Measurements from ENCODE around the gene TAL2.

The TAL2 gene

DNA sequence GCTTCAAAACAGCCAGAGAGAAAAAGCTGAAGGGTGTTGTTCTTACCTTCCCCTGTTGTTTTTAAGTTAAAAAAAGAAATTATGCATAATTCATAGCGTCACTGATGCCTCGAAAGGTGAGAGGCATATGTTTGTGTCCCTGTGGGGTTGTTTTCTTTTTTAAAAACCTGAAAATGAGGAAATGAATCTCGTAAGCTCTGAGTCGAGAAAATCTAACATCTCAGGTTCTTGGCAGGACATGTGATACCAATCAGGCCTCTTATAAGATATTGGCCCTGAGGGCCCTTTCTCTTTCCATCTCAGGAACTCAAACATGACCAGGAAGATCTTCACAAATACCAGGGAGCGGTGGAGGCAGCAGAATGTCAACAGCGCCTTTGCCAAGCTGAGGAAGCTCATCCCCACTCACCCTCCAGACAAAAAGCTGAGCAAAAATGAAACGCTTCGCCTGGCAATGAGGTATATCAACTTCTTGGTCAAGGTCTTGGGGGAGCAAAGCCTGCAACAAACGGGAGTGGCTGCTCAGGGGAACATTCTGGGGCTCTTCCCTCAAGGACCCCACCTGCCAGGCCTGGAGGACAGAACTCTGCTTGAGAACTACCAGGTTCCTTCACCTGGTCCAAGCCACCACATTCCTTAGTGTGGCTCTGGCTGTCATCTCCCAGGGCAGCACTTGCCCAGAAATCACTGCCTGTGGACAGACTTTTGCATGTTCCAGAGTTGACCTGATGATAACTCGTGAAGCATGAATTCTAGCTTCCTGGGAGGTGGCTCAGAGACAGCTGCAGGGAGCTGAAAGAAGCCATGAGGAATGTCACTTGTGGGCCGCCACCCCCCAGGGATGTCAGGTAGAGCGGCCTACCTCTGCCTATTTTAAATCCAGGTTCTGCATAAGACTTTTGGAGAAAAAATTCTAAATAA, at the start of gene TAL2:
TAL2 (plus strand) TSS at position 274 of the 921 bp plus-strand sequence; CDS start at position 314, 40 bp downstream.
- DNase-seq (ENCODE audit: low read depth): no peak

DNA sequence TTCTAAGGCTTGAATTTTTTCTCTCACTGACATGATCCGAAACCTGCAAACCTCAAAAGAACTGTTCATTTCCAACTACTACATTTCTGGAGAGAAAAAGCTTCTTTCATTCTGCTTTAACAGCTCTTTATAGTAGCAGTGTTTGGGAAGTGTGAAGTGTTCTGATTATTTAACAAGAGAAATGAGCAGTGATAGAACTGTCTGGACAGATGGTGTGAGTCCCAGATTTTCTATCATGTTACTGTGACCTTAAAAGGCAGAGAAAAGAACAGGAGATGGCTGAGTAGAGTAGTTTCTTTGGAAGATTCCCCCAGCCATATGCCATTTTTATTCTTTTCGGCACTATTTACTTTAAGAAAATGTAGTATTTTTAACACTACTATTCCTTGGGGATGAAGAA, 41.3 kb upstream of the TAL2 start:
- DNase-seq (ENCODE audit: low read depth): no peak

DNA sequence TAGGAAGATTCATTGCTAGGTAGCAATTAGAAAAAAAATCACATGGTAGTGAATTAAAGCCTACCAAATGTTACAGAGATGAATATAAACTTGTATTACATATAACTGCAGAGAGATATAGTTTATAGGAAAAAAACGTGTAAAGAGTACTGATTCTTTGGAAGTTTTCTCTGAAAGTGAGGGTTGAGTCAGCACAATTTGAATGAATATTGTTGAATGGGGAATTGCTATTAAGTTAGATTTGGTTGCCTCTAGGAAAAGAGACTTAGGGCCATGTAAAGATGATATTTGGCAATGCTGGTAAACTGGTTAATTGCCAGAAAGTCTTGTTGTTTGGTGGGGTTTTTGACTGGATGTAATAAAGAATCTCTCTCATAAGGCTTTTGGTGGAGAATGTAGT, 37.2 kb upstream of the TAL2 start:
- no peak for DNase-seq (ENCODE audit: low read depth)

DNA sequence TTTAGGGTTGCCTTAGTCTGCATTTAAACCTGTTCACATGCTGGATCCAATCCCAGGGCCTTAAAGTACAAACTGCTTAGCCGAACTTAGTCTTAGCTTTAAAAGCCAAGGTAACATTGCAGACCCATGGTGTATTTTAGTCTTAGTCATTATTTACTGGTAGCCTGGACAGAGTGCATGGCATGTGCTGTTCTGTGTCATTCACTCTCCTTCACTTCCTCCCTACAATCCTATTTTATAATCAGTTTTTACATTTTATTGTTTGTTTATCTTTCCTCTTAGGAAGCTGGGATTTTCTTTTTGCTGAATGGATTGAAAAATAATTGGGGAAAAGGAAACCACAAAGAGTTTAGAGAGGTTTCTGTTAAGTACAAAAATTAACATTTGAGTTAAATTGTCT, 29.4 kb upstream of the TAL2 start:
- no peak for DNase-seq (ENCODE audit: low read depth)

DNA sequence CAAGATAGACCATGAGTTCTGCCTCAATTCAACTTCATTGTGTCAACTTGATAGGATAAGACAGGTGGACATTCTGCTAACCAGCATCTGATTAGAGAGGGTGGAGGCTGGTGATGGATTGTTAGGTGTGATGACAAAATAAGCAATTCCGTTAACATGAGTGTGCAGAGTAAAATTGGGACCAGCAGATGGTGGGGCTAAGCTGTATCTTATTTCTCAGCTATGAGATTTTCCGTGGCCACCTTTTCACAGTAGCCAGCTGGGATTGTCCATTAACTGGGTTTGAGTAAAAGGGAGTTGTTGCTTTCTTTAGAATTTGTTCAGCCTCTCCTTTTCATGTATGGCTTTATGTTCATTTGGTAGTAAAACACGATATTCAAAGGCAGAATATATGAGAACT, 28.8 kb upstream of the TAL2 start:
- no peak for DNase-seq (ENCODE audit: low read depth)

DNA sequence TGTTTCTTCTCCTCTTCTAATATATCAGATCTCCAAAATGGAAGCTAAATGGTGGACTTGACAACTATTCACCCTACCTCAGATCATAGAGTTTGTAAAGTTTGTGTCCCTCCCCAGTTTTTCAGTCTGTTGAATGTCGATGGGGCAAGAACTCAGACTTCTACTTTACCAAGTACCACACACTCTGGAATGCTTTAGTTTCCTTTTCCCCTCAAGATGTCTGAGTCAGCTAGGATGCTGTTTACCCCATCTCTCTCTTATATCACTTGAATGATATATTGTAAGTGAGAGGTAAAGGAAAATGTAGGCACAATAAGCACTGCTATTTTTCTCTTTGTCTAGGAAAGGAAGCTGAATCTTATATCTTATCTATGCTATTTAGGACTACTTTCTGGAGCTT, 25.9 kb upstream of the TAL2 start:
- no peak for DNase-seq (ENCODE audit: low read depth)

DNA sequence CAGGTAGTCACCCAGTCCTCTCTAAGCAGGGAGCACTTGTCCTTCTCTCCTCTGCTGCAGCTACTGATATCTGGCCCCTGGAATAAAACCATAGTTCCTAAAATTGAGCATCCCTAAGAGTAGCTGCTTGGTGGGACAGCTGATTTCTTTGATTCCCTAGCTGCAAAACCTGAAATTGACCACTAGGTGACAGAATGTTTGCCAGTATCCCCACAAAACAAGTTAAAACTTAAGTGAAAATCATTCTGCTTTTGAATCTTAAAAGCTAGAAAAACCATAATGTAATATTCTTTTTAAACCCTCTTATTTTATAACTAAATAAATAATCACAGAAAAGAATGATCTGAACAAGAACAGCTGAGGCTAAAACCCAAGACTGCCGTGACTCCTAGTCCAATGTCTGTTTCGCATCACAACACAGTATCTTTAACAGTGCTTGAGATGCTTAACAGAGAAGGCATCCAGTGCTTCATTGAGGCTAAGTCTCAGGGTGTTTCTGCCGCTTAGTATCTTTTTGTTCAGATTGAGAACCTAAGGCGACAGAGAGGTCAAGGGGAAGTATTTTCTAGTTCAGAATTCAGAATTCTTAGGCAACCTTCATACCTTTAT, 24.4 kb upstream of the TAL2 start:
- no peak for DNase-seq (ENCODE audit: low read depth)

DNA sequence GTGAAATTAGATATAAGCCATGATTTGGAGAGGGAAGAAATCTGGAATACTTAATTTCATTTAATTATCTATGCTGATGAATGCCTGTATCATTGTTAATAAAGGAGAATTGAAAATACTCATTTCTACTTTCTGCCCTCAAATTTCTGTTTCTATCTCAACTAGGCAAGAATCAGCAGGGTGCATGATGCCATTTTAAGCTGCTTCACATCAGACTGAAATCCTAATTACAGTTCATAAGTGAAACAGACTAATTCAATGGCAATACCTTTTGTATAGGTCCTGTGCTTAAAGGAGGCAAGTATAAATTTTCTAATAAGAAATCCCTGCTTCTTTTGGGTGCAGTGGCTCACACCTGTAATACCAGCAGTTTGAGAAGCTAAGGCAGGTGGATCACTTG, 22.3 kb upstream of the TAL2 start:
- no peak for DNase-seq (ENCODE audit: low read depth)

DNA sequence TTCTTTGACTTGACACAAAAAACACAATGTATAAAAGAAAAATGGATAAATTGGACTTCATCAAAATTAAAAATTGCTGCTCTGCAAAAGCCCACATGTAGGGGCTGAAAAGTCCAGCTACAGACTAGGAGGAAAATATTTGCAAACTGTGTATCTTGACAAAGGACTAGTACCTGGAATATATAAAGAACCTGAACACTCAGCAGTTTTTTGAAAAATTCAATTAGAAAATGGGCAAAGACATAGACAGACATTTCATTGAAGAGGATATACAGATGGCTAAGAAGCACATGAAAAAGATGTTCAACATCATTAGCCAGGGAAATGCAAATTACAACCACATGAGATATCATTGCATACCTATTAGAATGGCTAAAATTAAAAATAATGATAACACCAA, 18.5 kb upstream of the TAL2 start:
- DNase-seq (ENCODE audit: low read depth): no peak

DNA sequence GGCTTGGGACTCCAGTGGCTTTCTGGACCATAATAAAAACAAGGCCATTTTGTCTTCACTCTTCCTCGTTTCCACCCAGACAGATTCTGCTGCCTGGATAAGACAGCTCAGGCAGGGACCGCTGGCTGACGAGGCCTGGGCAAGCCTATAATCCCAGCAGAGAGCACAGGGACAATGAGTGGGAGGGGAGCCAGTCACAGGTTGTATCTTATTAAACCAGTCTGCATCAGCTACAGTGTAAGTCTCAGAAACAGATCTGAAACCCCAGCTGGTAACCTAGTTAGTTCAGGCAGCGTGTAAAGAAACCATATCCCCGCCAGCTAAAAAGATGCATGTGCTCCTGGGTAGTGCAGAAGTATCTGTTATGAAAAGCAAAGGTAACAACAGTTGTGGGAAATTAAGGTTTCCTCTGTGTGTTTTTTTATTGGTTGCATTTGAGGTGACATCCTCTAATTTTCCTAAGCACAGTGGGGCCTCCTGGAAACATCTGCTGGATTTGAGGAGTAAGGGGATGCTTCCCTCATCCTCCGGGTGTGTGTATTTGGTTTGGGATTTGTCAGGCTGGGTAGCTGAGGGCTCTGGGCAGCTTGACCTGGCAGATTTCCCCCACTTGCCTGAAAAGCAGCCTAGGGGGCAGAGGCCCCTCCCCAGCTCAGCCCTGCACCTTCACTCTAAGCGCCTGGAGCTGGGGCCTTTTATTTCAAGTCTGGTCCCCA, 15.2 kb upstream of the TAL2 start:
- DNase-seq (ENCODE audit: low read depth): no peak

DNA sequence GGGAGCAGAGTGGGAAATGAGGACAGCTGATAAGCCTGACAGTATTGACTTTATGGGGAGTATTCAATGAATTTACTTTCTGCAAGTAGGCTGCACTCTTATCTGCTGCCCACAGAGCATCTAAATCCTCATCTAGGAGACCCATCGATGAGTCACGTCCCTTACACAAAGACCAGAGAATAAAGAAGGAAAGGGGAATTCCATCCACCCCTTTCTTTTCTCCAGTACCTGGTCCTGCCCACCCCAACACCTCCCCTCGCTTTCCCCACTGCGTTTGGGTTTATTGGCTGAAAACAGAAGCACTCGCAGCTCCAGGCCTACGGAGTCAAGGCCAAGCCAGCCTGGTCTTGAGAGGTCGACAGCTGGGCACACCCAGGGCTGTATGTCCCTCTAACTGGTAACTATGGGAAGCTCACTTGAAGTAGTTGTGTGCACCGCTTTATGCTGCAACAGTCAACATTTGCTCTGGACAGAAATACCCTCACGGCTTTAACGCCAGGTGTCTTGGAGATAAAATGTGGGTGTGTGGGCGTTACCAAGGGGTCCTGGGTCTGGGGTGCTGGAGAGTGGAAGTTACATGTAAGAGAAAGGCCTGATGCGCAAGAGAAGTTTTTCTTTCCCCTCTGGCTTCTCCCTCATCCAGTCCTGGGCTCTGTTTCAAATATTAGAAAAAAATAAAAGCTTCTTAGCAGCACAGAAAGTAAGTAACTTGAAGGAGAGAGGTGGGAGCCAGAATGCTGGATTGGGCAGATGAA, 14.5 kb upstream of the TAL2 start:
- DNase-seq (ENCODE audit: low read depth): no peak

DNA sequence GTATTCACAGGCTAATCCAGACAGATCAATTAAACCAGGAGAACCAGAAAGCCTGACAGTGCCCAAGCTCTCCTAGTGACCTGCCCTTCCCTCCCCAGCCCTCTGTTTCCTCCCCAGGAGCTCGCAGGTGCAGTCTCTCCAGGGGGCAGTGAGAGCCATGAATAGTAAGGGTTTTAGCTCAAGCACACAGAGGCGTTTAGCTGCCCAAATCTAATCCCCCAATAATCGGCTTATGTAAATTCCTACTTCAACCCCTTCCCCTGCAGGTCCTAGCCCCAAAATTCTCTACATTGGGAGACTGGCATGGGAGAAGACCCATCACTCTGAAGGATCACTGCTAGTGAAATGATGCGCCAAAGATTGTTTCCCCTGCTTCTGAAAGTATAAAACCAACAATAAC, 10.5 kb upstream of the TAL2 start:
- no peak for DNase-seq (ENCODE audit: low read depth)

DNA sequence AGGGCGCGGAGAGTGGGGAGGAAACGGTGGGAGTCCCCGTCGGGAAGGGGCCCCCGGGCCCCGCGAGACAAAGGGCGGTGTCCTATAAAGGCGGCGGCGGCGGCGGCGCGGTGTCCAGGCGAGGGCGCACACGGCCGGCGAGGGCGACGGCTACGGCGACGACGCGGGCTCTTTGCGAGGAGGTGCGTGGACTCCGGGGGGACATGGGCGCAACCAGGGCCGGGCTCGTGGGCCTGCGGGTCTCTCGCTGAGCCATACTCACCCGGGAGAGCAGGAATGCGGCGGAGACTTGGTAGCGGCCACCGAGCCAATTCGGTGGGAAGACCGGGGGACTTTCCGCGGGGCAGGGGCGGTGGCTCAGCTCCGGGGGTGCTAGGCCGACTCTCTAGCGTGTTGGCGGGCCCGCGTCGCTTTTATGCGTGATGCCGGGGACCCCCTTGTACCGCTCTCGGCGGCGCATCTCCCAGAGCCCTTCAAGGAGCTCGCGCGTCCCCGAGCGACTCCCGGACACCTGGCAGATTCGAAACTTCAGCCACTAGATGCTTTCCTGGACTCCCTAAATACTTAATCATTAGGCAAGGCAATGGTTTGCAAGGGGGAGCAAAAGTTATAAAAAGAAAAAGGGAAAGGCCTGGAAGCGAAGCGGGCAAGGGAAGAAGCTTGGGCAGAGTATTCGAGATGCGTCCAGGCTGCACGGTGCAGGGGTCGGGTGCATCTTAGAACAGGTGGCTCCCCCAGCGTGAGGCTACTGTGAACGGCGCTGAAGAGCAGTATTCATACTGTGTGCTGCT, 5.9 kb upstream of the TAL2 start:
- DNase-seq (ENCODE audit: low read depth): no peak

DNA sequence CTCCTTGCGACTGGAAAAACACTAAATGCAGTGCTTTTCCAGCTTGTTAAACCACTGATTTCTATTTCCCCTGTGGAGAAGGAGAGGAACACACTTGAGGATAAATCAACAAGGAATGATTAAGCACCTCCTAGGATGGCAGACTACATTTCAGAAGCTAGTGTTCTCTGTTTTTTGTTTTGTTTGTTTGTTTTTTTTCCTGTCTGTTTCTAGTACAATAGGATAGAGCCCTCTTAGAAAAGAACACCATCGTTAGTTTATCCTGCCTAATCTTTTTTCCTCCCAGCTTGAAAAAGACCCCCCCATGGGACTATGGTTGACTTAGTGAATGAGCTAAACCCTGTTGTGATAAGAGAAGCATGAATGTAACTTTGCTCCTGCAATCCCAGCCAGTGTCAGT, 3.9 kb upstream of the TAL2 start:
- DNase-seq (ENCODE audit: low read depth): no peak

DNA sequence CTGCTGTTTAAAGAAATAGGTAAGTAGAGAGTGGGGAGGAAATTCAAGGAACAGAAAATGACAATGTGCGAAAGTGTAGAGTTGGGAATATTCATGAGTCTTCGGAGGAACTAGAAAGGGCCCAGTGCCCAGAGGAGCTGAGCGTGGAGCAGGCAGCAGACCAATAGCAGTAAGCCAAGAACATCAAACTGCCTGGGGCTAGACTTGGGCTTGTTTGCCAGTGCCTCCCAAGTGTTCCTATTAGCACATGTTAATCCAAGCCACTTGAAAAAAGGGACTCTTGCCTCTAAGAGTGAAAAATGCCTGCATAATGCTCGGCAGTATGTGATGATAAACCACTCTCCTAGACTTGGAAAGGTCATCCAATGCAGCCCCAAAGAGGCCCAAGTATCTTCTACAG, 1.2 kb upstream of the TAL2 start:
- no peak for DNase-seq (ENCODE audit: low read depth)

DNA sequence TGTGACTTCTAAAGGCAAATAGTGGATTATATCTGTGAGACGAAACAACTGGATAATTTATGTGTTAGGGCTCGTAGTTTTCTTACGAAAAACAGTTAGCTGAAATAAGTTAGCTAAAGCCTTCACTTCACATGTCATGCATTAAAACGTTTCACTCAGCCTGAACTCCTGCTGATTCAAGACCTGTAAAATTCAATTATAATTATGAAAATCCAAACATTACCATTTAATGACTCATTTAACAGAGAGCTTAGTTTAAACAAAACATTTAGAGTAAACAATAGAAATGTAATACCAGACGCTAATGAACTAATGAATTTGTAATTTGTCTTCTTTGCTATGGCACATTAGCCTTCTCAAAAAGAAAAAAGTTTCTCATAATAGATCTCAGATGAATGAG, 1.7 kb downstream of the TAL2 start:
- no peak for DNase-seq (ENCODE audit: low read depth)

DNA sequence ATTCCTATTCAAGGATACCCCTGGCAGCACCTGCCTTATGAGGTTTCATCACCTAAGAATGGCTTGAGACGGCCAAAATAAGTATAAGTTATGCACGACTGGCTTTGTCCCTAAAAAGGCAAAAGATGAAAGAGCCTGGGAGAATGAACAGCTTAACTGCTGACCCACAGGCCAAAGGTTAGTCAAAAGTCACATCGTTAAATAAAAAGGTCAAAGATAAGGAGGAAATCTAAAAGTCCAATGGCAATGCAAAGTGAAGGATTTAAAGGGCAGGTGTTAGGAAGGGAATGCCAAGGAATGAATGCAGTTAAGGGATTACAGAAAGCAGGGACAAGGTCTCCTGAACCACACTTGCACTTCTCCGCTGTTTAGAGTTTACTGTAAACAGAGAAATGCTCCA, 5.6 kb downstream of the TAL2 start:
- no peak for DNase-seq (ENCODE audit: low read depth)

DNA sequence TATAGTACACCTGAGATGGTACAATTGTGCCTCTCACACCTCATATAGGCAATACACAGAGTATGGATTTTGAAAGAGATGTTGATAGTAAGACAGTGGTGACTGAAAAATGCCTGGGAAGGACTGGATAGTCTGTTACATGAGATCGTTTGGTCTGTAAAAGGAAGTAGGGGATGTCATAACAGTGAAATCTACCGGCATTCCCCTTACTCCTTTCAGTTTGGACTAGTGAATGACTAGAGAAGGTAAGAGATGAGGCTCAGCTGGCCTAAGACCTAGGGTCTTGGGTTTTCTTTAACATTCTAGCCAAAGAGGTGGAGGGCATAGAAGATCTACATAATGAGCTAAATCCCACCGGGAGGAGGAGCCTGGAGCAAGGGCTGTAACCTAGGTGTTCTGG, 8.1 kb downstream of the TAL2 start:
- DNase-seq (ENCODE audit: low read depth): no peak

DNA sequence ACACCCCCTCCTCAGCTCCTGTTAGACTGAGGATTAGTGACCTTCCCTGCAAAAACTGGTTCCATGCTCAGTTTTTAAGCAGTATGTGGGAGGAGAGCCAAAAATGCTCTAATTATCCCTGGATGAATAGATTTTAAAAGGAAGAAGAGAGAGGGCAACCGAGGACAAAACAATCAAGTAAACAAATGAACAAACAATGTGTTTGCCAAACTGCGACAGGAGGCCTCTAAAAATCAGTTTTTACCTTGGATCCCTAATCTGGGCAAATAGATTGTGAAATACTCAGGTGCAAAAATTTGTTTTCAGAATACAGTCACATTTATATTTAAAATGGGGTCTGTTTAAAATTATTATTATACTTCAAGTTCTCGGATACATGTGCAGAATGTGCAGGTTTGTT, 8.5 kb downstream of the TAL2 start:
- no peak for DNase-seq (ENCODE audit: low read depth)

DNA sequence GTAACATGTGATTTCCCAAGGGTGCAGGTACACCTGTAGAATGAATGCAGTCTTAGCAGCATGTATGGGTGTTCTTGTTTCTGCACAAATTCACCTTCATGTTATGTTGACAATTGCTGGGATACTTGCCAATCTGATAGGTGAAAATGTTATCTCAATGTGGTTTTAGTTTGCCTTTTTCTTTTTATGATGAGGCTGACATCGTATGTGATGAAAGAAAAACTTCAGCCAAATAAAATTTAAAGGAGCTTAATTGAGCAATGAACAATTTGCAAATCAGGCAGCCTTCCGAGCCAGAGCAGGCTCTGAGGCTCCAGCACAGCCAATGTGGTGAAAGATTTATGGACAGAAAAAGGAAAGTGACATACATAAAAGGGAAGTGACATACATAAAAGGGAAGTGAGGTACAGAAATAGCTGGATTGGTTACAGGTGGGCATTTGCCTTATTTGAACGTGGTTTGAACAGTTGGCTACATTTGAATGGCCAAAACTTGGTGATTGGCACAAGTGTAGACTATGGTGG, 10.5 kb downstream of the TAL2 start:
- DNase-seq (ENCODE audit: low read depth): no peak

DNA sequence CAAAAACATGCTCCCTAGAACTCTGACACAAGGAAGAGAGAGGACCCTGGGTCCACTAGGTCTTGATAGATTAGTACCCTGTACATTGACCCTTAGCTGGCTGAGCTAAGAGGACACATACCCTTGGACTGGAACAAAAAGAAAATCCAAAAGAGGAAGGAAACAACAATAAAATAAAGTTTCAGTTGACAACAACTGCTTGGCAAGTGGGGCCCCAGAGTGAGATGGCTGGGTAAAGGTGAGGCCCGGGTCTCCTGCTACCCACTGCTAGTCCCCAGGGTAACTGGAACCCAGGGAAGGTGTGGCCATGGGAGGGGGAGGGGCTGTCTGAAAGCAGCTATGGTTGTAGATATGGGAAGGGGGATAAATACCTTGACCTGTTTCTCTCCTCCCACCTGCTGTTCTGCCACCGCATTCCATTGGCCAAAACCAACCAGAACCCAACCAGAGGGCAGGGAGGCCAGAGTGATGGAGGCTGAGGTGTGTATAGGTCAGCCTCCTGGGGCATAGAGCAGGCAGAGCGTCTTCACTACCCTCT, 11.7 kb downstream of the TAL2 start:
- DNase-seq (ENCODE audit: low read depth): no peak

Measured in HS-27A (cell line).